ENCODE measurements around the gene TMEM222.
A peak's percentile ranks its signal among the peaks of the same experiment; 100 is the strongest.

GRCh38 chr1:27300341-27301051 is 21.5 kb upstream of the TMEM222 start:
- TF ChIP-seq POLR2A (IDR thresholded peaks at IDR 0.05) (no peak), CTCF (IDR thresholded peaks at IDR 0.05) (peak; percentile 99 to 100 (median 99))
